ENCODE measurements around the gene POLR1A. TPM values are rescaled to one million over a fixed set of nuclear protein-coding genes. Genes with fewer than 3 reads are reported as not detected.

Gene POLR1A
- total RNA-seq, 1 experiment from 2014 or later = 29.7 TPM

GRCh38 chr2:85986121-85986520, 119.6 kb downstream of the POLR1A start:
- no peaks in the 10 kb centered on the region for H3K4me1 ChIP-seq (replicated peaks; ENCODE audit: insufficient read depth)
- no peaks in the 10 kb centered on the region for H3K79me2 ChIP-seq (ENCODE audit: low read depth)
- BruUV-seq (replicated peaks) = no TSS peak
- no peaks in the 10 kb centered on the region for H3K9me2 ChIP-seq (ENCODE audit: insufficient read depth)
- CTCF ChIA-PET = no interaction called here
- H4K20me1 ChIP-seq (ENCODE audit: insufficient read depth) = no peaks in the 10 kb centered on the region
- POLR2A ChIA-PET (ENCODE audit: unreplicated experiment) = no interaction called here
- H3K36me3 ChIP-seq (ENCODE audit: low read depth) = no peaks in the 10 kb centered on the region
- TF ChIP-seq EZH2 (IDR thresholded peaks at IDR 0.05; ENCODE audit: low read depth) = no peak
- TF ChIP-seq, protein P1, sequence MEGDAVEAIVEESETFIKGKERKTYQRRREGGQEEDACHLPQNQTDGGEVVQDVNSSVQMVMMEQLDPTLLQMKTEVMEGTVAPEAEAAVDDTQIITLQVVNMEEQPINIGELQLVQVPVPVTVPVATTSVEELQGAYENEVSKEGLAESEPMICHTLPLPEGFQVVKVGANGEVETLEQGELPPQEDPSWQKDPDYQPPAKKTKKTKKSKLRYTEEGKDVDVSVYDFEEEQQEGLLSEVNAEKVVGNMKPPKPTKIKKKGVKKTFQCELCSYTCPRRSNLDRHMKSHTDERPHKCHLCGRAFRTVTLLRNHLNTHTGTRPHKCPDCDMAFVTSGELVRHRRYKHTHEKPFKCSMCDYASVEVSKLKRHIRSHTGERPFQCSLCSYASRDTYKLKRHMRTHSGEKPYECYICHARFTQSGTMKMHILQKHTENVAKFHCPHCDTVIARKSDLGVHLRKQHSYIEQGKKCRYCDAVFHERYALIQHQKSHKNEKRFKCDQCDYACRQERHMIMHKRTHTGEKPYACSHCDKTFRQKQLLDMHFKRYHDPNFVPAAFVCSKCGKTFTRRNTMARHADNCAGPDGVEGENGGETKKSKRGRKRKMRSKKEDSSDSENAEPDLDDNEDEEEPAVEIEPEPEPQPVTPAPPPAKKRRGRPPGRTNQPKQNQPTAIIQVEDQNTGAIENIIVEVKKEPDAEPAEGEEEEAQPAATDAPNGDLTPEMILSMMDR (conservative IDR thresholded peaks at IDR 0.05) = no peak
- intact Hi-C loops (cut with micrococcal nuclease; ENCODE audit: unreplicated experiment) = no loop called here
- H2AFZ ChIP-seq = no peak overlapping the region
- H3F3A ChIP-seq (ENCODE audit: insufficient read depth, low read depth) = no peaks in the 10 kb centered on the region
- no peaks in the 10 kb centered on the region for H3K27me3 ChIP-seq (ENCODE audit: insufficient read depth, low read depth)
- H3K4me2 ChIP-seq = no peak overlapping the region
- DNase-seq = no peak
- no peak overlapping the region for H3K4me3 ChIP-seq
- no peak overlapping the region for H3K27ac ChIP-seq
- no peaks in the 10 kb centered on the region for H3K9me3 ChIP-seq (ENCODE audit: insufficient read depth, low read depth)

DNA sequence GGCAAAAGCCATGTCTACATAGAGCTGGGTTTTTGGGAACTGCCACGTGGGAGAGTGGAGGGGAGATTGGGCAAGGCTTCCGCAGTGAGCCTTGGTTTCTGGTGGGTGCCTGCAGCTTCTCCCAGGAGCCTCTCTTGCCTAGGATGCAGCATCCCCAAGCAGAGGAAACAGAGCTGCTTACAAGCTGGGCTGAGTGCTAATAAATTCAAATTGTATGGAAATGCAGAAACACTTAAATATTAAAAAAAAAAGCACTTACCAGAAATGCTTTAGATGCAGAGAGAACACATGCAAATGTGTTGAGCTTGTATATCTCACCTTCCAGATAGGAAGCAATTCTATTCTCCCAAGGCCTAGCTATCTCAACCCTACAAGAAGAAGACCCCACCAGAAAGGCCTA, 120.9 kb downstream of the POLR1A start:
- no TSS peak for BruUV-seq (replicated peaks)
- Histone ChIP-seq H3K9me2 (ENCODE audit: insufficient read depth) (no peaks in the 10 kb centered on the region), H3K4me3 (no peak overlapping the region), H4K20me1 (ENCODE audit: insufficient read depth) (no peaks in the 10 kb centered on the region), H3K27me3 (ENCODE audit: insufficient read depth, low read depth) (no peaks in the 10 kb centered on the region), H3K27ac (no peak overlapping the region), H3K9me3 (ENCODE audit: insufficient read depth, low read depth) (no peaks in the 10 kb centered on the region), H3K36me3 (ENCODE audit: low read depth) (no peaks in the 10 kb centered on the region), H3K79me2 (ENCODE audit: low read depth) (no peaks in the 10 kb centered on the region), H3K4me1 (replicated peaks; ENCODE audit: insufficient read depth) (no peaks in the 10 kb centered on the region), H2AFZ (no peak overlapping the region), H3F3A (ENCODE audit: insufficient read depth, low read depth) (no peaks in the 10 kb centered on the region), H3K4me2 (no peak overlapping the region)
- TF ChIP-seq EZH2 (IDR thresholded peaks at IDR 0.05; ENCODE audit: low read depth) = no peak
- TF ChIP-seq, protein P1 (conservative IDR thresholded peaks at IDR 0.05) = no peak
- POLR2A ChIA-PET (ENCODE audit: unreplicated experiment) = interaction anchor here (0.6 kb wide), 1 partner anchor 96 kb away, joined by 7 read pairs; the partner anchor contains the start of gene ST3GAL5
- DNase-seq = no peak
- CTCF ChIA-PET = no interaction called here
- intact Hi-C loops (cut with micrococcal nuclease; ENCODE audit: unreplicated experiment) = no loop called here

- TF ChIP-seq EZH2 (IDR thresholded peaks at IDR 0.05; ENCODE audit: low read depth) = no peak
- TF ChIP-seq, protein P1 (conservative IDR thresholded peaks at IDR 0.05) = no peak
- H2AFZ ChIP-seq = no peak overlapping the region
- BruUV-seq (replicated peaks) = no TSS peak
- ChIA-PET POLR2A (ENCODE audit: unreplicated experiment) (no interaction called here), CTCF (no interaction called here)
- no peak overlapping the region for H3K27ac ChIP-seq
- H4K20me1 ChIP-seq (ENCODE audit: insufficient read depth) = no peaks in the 10 kb centered on the region
- no peaks in the 10 kb centered on the region for H3K36me3 ChIP-seq (ENCODE audit: low read depth)
- no peaks in the 10 kb centered on the region for H3K27me3 ChIP-seq (ENCODE audit: insufficient read depth, low read depth)
- H3K9me2 ChIP-seq (ENCODE audit: insufficient read depth) = no peaks in the 10 kb centered on the region
- no peaks in the 10 kb centered on the region for H3K79me2 ChIP-seq (ENCODE audit: low read depth)
- no peaks in the 10 kb centered on the region for H3K4me1 ChIP-seq (replicated peaks; ENCODE audit: insufficient read depth)
- no peak overlapping the region for H3K4me2 ChIP-seq
- no peaks in the 10 kb centered on the region for H3F3A ChIP-seq (ENCODE audit: insufficient read depth, low read depth)
- no peak for DNase-seq
- H3K4me3 ChIP-seq = no peak overlapping the region
- intact Hi-C loops (cut with micrococcal nuclease; ENCODE audit: unreplicated experiment) = no loop called here
- no peaks in the 10 kb centered on the region for H3K9me3 ChIP-seq (ENCODE audit: insufficient read depth, low read depth)
These were observed 121.9 kb downstream of the POLR1A start for GRCh38 chr2:85983766-85984165.

Measured in PC-9 (cell line).